ENCODE measurements around the gene SUN2.
A peak's percentile ranks its signal among the peaks of the same experiment; 100 is the strongest.
"Not testable (repeated sequence)": the region's sequence is repeated elsewhere in the genome, so short reads cannot be mapped to it uniquely, and the experiment has no call there.

SUN2 gene, protein sequence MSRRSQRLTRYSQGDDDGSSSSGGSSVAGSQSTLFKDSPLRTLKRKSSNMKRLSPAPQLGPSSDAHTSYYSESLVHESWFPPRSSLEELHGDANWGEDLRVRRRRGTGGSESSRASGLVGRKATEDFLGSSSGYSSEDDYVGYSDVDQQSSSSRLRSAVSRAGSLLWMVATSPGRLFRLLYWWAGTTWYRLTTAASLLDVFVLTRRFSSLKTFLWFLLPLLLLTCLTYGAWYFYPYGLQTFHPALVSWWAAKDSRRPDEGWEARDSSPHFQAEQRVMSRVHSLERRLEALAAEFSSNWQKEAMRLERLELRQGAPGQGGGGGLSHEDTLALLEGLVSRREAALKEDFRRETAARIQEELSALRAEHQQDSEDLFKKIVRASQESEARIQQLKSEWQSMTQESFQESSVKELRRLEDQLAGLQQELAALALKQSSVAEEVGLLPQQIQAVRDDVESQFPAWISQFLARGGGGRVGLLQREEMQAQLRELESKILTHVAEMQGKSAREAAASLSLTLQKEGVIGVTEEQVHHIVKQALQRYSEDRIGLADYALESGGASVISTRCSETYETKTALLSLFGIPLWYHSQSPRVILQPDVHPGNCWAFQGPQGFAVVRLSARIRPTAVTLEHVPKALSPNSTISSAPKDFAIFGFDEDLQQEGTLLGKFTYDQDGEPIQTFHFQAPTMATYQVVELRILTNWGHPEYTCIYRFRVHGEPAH

DNA sequence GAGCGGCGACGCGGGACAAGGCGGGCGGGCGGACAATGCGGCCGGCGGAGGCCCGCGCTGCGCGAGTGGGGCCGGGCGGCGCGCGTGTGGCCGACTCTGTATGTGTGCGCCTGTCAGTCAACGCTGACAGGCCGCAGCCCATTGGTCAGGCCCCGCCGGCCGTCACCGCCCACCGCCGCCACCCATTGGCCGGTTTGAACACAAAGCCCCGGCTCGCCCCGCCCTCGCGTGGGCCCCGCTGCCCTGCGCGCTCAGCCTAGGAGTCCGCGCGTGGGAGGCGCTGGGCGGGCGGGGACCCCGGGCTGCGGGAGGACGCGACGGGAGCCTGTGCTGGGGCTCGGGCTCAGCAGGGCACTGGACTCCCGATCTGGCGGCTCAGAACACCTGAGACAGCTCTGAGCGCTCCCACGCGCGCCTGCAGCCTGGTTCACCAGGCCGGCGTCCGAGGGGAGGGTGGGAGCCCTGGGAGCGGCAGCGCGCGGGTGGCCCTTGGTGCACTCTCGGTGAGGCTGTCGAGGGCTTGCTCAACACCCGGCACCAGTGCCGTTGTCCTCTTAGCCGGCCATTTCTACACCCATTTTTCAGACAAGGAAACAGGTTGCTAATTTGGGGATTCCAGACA is at the start of gene SUN2:
SUN2 (minus strand) TSS at position 88 of the 622 bp plus-strand sequence. CDS start 3,370 bp downstream, outside the sequence.
- peak; percentile 88 for DNase-seq (ENCODE audit: low read depth)

DNA sequence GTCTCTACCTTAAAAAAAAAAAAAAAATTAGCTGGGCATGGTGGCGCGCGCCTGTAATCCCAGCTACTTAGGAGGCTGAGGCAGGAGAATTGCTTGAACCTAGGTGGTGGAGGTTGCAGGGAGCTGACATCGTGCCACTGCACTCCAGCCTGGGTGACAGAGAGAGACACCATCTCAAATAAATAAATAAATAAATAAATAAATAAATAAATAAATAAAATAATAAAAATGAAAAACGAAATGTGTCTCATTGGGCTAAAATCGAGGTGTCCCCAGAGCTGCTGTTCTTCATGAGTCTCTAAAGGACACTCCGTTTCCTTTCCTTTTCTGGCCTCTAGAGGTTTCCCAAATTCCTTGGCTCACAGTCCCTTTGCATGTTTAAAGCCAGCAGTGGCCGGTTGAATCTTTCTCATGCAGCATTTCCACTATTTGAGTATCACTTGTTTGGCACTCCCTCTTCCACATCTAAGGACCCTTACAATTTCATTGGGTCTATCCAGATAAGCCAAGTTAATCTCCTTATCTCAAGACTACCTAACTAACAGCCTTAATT is 49.3 kb upstream of the SUN2 start:
- DNase-seq (ENCODE audit: low read depth): not testable (repeated sequence)

DNA sequence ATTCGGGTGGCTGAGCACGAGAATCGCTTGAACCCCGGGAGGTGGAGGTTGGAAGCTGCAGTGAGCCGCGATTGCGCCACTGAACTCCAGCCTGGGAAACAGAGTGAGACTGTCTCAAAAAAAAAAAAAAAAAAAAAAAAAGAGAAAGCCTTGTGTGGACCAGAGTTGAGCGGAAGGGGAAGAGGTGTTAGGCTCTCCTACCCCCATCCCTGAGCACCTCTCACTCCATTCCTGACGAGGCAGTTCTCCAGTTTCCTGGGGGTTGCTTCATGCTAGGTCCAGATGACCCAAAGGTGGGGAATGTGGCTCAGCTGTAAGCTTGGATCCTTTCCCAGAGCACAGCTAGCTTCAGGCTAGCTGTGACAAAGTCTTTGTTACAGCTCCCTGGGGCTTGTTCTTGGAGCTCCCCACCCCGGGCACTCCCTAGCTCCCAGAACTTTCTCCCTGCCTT is 46.9 kb upstream of the SUN2 start:
- DNase-seq (ENCODE audit: low read depth): peak; percentile 91

DNA sequence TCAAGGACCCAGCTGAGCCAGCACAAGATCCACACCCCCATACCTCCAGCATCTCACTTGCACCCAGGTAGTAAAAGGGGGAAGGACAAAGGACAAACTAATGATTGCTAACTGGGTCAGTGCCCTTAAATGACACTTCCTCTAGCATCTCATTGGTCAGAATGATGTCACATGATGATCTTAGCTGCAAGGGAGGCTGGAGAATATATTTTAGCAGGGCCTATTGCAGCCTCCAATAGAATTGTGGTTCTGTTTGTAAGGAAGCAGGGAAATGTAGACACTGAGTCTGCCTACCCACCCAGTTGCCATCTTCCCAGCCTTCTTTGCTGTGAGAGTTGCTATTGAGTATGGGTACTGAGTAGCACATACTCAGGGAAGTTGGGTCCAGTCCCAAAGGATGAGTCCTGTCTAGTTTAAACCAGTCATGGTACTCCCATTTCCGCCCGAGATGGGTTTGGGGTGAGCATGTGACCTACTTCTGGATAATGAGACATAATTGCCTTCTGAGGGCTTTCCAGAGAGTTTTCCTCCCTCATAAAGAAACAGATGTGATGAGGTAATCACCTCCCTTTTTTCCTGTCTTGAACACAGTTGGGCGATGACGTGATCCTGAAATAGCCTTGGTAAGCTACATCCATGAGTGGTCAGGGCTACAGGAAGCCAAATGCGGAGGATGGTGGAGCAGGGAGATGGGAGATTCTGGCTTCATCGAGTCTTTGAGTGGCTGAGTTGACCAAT is 43.6 kb upstream of the SUN2 start:
- no peak for DNase-seq (ENCODE audit: low read depth)

DNA sequence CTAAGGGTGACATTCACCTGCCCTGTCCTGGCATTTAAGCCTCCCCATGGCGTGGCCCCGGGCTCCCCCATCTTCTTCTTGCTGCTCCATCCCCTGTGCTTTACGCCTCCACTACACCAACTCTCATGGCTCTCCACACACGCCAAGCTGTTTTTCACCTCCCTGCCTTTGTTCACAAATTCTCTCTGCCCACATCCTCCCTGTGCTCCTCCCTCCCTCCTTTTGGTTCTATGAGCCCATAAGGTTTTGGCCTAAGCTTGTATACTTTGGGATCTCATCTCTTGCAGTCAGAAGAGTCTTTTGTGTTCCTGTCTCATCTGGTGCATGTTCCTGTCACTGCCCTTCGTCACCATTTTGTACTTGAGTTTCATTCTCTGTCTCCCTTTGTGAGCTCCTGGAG is 42.7 kb upstream of the SUN2 start:
- no peak for DNase-seq (ENCODE audit: low read depth)

DNA sequence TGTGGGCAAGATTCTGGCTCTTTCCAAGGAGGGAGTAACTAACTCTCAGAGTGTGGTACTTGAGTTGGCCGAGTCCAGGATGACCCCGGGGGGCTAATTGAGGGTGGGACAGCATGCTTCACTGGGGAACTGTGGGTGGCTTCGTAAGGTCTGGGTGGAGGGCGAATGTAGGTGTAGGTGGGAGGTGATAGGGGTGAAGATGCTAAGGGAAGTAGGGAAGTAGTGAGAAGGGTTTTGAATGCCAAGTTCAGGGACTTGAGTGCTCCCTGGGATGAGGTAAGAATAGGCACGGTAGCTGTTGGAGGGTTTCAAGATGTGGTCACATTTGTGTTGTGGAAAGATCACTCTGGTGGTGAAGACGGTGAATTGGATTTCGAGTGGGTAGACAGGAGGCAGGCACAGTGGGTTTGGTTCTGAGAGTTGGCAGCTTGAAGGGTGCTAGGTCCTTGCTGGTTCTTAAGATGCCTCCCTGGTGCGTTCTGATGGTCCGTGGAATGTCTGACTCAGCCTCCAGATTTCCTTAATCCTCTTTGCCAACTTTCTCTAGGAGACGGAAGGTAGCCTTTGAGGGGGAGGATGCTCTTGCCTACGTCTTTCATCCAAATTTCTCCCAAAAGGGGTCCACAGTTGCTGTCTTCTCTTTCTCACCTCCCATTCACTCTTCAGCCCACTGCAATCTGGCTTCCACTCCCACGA is 40.6 kb upstream of the SUN2 start:
- DNase-seq (ENCODE audit: low read depth): no peak

DNA sequence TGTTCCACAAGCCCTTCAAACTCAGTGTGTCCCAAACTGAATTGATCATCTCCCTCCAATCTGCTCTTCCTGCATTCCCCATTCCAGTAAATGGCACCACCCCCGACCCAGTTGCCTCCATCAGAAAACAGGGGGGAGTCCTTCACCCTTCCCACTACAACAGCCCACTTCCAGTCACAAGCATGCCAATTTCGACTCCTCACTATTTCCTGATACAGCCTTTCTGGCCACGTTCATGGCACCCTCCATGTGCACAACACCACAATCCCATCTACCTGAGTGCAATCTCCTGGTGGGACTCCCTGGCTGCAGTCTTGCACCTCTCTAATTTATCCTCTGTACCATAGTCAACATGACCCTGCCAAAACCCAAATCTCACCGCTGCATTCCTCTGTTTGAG is 39.8 kb upstream of the SUN2 start:
- no peak for DNase-seq (ENCODE audit: low read depth)

DNA sequence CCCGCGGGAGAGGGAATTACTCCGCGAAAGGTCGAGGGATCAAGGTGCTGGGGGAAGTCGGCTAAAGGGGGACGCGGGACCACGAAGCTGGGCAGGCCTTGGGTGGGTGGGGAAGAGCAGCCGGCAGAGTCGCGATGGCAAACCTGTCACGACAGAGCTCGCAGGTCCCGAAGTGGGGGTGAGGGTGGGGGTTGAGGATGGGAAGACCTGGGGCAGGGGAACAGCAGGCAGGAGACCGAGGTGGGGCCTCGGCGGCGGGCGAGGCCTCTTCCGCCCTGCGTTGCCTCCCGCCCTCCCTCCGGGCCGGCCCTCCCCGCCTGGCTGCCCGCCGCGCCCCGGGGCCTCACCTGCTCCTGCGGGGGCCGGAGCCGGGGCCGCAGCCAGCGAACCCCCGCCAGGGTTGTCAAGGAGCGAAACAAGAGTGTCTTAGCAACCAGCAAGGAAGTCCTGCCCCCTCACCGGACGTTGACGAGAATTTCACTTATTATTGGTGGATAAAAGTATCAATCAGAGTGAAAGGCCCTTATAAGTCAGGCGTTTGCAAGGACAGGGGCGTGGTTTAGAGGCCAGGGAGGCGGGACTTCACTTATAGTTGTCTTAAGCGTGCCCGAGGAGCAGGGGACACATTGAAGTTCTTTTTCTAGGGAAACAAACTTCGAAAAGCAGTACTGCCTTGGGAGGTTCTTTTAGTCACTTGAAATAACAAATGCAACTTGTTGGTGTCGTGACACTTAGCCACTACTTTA is 38.1 kb upstream of the SUN2 start, which contains the start of gene DNAL4:
DNAL4 (minus strand) TSS at position 423 of the 746 bp plus-strand sequence. CDS start 11,412 bp downstream, outside the sequence.
- DNase-seq (ENCODE audit: low read depth): peak; percentile 98

DNA sequence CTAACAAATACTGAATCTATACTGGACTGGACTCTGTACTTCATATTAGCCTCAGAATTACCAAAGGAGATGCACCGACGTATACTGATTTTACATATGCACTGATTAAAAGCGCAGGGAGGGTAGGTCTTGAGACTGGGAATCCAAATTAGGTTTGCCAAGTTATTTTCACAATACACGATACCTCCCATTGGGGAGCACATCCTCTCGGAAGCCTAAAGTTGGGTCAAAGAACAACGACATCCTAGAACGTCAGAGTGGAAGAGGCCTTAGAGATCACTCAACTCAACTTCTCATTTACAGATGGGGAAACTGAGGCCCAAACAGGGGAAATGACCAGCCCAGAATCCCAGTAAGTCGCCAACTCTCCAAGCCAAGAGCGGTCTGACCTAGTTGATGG is 37.5 kb upstream of the SUN2 start:
- no peak for DNase-seq (ENCODE audit: low read depth)

DNA sequence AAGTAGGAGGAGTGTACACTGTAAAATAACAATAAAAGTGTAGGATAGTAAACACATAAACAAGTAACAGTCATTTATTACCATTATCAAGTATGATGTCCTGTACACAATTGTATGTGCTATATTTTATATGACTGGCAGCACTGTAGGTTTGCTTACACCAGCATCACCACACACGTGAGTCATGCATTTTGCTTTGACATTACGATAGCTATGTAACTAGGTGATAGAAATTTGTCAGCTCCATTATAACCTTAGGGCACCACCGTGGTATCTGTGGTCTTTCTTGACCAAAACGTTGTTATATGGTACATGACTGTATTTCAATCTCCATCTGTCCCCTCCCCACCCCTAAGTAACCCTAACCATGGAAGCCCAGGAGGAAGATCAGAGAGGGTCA is 37.0 kb upstream of the SUN2 start:
- DNase-seq (ENCODE audit: low read depth): no peak

DNA sequence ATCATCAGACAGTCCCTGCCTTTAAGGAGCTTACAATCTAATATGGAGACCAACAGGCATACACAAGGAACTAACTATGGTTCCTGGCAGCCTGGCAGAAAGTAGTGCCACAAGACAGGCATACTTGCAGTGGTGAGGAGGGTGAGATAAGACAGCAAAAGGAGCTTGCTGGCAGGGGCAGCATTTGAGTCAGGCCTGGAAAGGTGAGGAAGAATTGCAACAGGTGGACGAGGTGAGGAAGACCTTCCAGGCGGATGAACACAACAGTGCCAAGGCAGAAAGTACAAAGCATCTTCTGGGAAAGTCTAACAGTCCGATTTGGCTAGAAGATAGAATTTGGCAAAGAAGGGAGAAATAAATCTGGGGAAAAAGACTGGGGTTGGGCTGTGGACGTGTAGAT is 33.8 kb upstream of the SUN2 start:
- DNase-seq (ENCODE audit: low read depth): no peak

DNA sequence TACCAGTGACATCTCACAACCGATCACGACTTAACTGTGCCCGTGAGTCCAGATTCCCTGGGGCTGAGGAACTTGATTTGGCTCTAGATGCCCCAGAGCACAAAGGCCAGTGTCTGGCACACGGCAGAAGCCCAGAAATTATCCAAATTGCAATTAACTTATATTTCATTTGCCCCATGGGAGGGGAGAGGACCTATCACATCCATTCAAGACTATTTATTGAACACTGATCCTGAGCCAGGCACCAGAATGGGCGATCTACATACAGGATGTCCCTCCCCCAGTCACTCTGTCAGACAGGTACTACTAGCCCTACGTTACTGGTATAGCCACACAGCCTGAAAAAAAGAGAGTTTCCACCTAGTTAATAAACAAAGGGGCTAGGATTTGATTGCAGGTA is 33.0 kb upstream of the SUN2 start:
- no peak for DNase-seq (ENCODE audit: low read depth)

DNA sequence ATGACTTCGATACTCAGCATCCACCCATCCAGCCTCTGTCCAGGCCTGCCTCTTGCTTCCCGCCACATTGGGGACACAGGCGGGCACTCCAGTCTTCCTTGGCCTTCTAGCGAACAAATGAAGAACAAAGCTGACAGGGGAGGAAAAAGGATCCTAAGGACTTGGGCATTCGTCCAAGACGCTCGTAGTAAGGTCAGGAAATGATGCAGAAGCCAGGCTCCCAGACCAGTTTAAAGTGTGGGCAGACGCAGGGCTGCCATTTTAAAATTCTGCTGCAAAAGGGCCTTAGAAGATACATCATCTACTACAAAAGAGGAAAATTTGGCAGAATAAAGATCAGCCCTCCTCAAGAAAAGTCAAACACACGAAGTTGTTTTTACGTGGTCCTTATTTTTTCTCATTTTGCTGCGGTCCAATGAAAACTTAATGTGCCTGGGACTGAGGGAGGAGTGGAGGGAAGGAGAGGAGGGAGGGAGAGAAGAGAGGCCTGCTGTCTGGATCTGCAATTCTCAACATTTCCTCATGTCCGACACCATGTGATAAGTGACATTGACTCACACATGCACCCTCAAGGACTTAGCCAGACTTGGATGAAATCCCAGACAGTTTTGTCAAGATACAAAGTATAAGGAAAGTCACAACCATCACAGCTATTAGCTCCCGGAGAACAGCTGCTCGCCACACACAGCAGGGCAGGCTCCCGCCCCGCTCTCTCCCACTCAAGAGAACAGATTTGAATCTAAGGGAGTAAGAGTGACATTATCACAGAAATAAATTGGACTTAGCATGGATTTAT is 32.4 kb upstream of the SUN2 start:
- peak; percentile 89 for DNase-seq (ENCODE audit: low read depth)

DNA sequence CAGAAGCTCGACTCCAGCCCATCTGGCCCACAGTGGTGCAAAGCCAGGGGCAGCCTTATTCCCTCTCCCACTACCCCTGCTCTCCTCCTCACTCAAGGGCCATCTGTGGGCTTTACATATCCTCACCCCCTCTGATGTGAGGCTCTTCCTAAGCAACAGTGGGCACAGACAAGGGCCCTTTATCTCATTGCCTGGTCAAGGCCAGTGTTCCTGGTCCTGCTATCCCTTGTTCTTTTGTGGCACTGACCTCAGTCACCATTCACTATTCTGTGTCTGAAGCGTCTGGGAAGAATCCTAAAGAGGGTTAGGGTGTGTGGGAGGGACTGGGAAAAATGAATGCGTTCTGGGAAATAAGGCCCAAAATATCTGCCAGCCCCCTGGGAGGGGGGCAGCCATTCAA is 30.8 kb upstream of the SUN2 start:
- DNase-seq (ENCODE audit: low read depth): no peak

DNA sequence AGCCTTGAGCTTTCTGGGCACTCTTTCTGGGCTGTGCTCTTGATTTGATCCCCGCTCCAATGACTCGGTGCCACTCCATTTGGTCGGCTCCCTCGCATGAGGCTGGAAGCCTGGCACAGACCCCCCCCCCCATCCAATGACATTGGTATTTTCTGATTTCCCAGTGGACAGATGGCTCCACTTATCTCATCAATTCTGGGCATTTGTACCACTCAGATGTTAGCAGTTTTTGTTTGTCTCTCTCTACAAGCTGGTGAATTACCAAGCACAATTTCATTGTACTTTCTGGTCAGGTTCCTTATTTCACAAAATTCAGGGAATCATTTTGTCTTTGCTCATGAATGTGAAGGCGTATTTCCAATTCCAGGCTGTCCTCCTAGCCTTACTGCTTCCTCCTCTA is 29.1 kb upstream of the SUN2 start:
- DNase-seq (ENCODE audit: low read depth): no peak

DNA sequence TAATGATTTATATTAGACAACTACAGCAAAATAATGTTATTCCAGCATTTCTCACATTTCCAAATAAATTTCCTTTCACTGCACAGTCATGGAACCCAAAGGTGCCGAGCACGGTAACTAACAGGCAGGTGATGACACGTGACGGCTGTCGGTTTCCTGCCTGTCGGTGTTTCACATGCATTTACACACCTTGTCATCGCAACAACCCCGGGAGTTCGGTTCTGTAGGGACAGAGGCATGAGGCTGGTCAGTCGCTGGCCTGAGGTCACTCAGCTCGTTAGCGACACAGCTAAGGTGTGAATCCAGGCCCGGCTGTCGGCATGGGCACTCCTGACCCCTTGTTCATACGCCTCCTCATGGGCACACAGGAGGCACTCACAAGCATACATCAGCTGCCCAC is 28.2 kb upstream of the SUN2 start:
- DNase-seq (ENCODE audit: low read depth): no peak

DNA sequence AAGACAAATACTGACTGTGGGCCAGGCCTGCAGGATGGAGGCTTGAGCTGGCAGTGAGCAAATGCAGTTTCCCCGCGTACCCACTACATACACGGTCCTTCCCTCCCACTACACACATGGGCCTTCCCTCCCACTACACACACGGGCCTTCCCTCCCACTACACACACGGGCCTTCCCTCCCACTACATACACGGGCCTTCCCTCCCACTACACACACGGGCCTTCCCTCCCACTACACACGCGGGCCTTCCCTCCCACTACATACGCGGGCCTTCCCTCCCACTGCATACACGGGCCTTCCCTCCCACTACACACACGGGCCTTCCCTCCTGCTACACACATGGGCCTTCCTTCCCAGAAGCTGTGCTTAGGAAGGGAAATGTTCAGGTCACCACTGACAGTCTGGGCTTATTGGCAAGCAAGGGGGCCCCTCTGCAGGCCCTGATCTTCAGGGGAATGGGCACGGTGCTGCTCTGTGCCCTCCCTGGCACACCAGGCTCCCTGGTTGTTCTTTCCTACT is 27.4 kb upstream of the SUN2 start:
- DNase-seq (ENCODE audit: low read depth): no peak

DNA sequence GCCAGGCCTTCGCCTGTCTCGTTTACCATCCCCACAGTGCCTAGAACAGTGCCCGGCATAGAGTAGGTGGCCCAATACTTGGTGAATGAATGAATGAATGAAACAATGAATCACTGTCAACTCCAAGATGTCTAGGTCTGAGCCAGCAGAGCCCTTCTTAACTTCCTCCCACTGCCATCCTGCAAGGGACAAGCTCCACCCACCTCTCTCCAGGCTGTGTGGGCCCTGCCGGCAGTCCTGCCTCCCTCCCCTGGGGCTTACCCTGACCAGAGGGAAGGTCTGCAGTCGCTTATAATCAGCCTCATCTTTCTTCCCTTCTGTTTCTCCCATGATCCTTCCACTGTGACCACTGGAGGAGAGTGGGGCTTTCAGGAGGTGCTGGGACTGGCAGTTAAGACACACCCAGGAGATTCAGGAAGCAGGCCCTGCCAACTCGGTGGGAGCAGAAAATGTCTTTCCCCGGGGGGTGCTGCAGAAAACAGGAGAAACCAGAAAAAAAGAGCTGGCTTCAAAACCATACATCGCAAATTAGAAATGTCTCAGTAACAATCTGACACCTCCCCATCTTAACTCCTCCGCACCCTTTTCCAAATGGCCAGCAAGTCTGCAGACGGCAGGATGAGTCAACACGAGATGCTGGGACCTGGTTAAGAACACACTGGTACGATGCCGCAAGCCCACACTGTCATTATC is 26.8 kb upstream of the SUN2 start:
- no peak for DNase-seq (ENCODE audit: low read depth)

DNA sequence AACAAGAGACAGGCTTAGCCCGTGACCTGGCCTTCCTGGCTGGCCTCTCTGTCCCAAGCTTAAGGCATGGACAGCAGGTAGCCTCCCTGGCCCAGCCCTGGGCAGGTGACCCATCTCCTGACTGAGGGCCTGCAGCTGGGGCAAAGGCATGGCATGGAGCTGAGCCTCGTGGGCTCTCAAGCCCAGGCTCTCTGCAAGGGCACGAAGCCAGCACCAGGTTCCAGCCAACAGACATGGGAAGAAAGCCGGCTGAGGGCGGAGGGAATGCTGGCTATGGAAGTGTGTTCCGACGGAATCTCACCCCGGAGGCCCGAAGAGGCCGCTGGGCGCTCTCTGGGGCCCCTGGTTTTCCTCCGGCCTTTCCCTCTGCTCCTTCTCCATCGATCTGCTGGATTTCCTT is 25.2 kb upstream of the SUN2 start:
- DNase-seq (ENCODE audit: low read depth): no peak
